ENCODE measurements around the gene SULT2B1.

The SULT2B1 gene

GRCh38 chr19:48596679-48597465 is 44.9 kb downstream of the SULT2B1 start:
- no peak for TF ChIP-seq CTCF (IDR thresholded peaks at IDR 0.05; ENCODE audit: low read depth, low read length)
- DNase-seq (ENCODE audit: low read depth in 2 of 2): no peak
- H3K4me3 ChIP-seq (replicated peaks in 1 of 2; ENCODE audit: low read depth in 2 of 2, low read length in 2 of 2): no peak overlapping the region

- H3K4me3 ChIP-seq (replicated peaks in 1 of 2; ENCODE audit: low read depth in 2 of 2, low read length in 2 of 2): no peak overlapping the region
- no peak for DNase-seq (ENCODE audit: low read depth in 2 of 2)
- no peak for TF ChIP-seq CTCF (IDR thresholded peaks at IDR 0.05; ENCODE audit: low read depth, low read length)
Measured at GRCh38 chr19:48598996-48599700, 47.2 kb downstream of the SULT2B1 start.

GRCh38 chr19:48600679-48601417 is 48.9 kb downstream of the SULT2B1 start:
- no peak overlapping the region for H3K4me3 ChIP-seq (replicated peaks in 1 of 2; ENCODE audit: low read depth in 2 of 2, low read length in 2 of 2)
- DNase-seq (ENCODE audit: low read depth in 2 of 2): no peak
- no peak for TF ChIP-seq CTCF (IDR thresholded peaks at IDR 0.05; ENCODE audit: low read depth, low read length)

- DNase-seq (ENCODE audit: low read depth in 2 of 2): no peak
- no peak overlapping the region for H3K4me3 ChIP-seq (replicated peaks in 1 of 2; ENCODE audit: low read depth in 2 of 2, low read length in 2 of 2)
- TF ChIP-seq CTCF (IDR thresholded peaks at IDR 0.05; ENCODE audit: low read depth, low read length): no peak
Measured at GRCh38 chr19:48603001-48603400, 51.0 kb downstream of the SULT2B1 start.

- no peak for TF ChIP-seq CTCF (IDR thresholded peaks at IDR 0.05; ENCODE audit: low read depth, low read length)
- DNase-seq (ENCODE audit: low read depth in 2 of 2): no peak
- no peak overlapping the region for H3K4me3 ChIP-seq (replicated peaks in 1 of 2; ENCODE audit: low read depth in 2 of 2, low read length in 2 of 2)
Measured at GRCh38 chr19:48603449-48603848, 51.5 kb downstream of the SULT2B1 start.

- H3K4me3 ChIP-seq (replicated peaks in 1 of 2; ENCODE audit: low read depth in 2 of 2, low read length in 2 of 2): no peak overlapping the region
- DNase-seq (ENCODE audit: low read depth in 2 of 2): no peak
- no peak for TF ChIP-seq CTCF (IDR thresholded peaks at IDR 0.05; ENCODE audit: low read depth, low read length)
Measured at GRCh38 chr19:48603850-48604249, 51.9 kb downstream of the SULT2B1 start.
